Mesenteric fat pad (tissue), 1 donor: ENCODE results near the gene SPPL2B. TPM values are rescaled to one million over a fixed set of nuclear protein-coding genes. Genes with fewer than 3 reads are reported as not detected.

Source experiments
- total RNA-seq: library from RNA; stranded (reverse); fragmentation: NEBNext Ultra II Directional; extraction: Animal tissue kit (Norgen Biotek cat#: 25700); gene quantifications from one replicate; pipeline ENCODE4 v1.2.1, GENCODE V29; 2021
- donor health status: DM: yes; HTN: yes; CAD: no.

Gene SPPL2B
- total RNA-seq, 1 donor from 2014 or later, result 37.8 TPM

Other genes starting within 250 kb of the SPPL2B start
- 79.4 TPM for gene MOB3A, start 232.4 kb upstream of the SPPL2B start, total RNA-seq
- 2.4 TPM for gene IZUMO4, start 231.8 kb upstream of the SPPL2B start, total RNA-seq
- 127 TPM for gene AP3D1, start 177.1 kb upstream of the SPPL2B start, total RNA-seq
- gene DOT1L, start 164.8 kb upstream of the SPPL2B start, total RNA-seq, result 34.0 TPM
- gene PLEKHJ1, start 92.4 kb upstream of the SPPL2B start, total RNA-seq, result 46.4 TPM
- gene SF3A2, start 91.9 kb upstream of the SPPL2B start, total RNA-seq, result 46.2 TPM
- 0.93 TPM for gene AMH, start 79.4 kb upstream of the SPPL2B start, total RNA-seq
- not detected for gene JSRP1, start 72.3 kb upstream of the SPPL2B start, total RNA-seq
- 2.6 TPM for gene PEAK3, start 46.5 kb upstream of the SPPL2B start, total RNA-seq
- not detected for gene LINGO3, start 20.5 kb upstream of the SPPL2B start, total RNA-seq
- gene LSM7, start 98 bp upstream of the SPPL2B start, total RNA-seq, result 49.6 TPM
- gene TMPRSS9, start 31.6 kb downstream of the SPPL2B start, total RNA-seq, result not detected
- 80.3 TPM for gene TIMM13, start 98.9 kb downstream of the SPPL2B start, total RNA-seq
- gene LMNB2, start 128.3 kb downstream of the SPPL2B start, total RNA-seq, result 19.6 TPM
- 365 TPM for gene GADD45B, start 147.4 kb downstream of the SPPL2B start, total RNA-seq